ENCODE results near the gene METRNL. TPM values are rescaled to one million over a fixed set of nuclear protein-coding genes. Genes with fewer than 3 reads are reported as not detected.

The METRNL gene
- total RNA-seq, 2 experiments from 2014 or later, result 14.4 to 15.2 TPM

- CTCF ChIA-PET, result no interaction called here
- Mint-ChIP-seq H3K9me3 (no peaks in the 10 kb centered on the region), H3K36me3 (ENCODE audit: low read depth) (no peaks in the 10 kb centered on the region), H3K4me1 (ENCODE audit: low read depth) (peaks cover 6% of the 10 kb centered on the region), H3K27ac (no peak overlapping the region), H3K4me3 (no peak overlapping the region), H3K27me3 (ENCODE audit: low read depth) (peaks cover 27% of the 10 kb centered on the region)
- intact Hi-C loops (cut with micrococcal nuclease), result no loop called here
- no peak for DNase-seq
These were observed 25.4 kb downstream of the METRNL start for GRCh38 chr17:83104577-83105505.

- no peak for DNase-seq
- peaks cover 4% of the 10 kb centered on the region for H3K4me1 Mint-ChIP-seq (ENCODE audit: low read depth)
- CTCF ChIA-PET, result no interaction called here
These were observed 26.1 kb downstream of the METRNL start for GRCh38 chr17:83105512-83105911.

GRCh38 chr17:83106056-83106588 lies 26.7 kb downstream of the METRNL start:
- Mint-ChIP-seq H3K4me1 (ENCODE audit: low read depth) (peaks cover 4% of the 10 kb centered on the region), H3K36me3 (ENCODE audit: low read depth) (no peaks in the 10 kb centered on the region), H3K27ac (no peak overlapping the region), H3K27me3 (ENCODE audit: low read depth) (peaks cover 21% of the 10 kb centered on the region), H3K9me3 (no peaks in the 10 kb centered on the region), H3K4me3 (no peak overlapping the region)
- CTCF ChIA-PET, result no interaction called here
- no peak for DNase-seq
- intact Hi-C loops (cut with micrococcal nuclease), result no loop called here

More at GRCh38 chr17:83105512-83105911, 26.1 kb downstream of the METRNL start:
- intact Hi-C loops (cut with micrococcal nuclease), result no loop called here
- Mint-ChIP-seq H3K9me3 (no peaks in the 10 kb centered on the region), H3K36me3 (ENCODE audit: low read depth) (no peaks in the 10 kb centered on the region), H3K4me3 (no peak overlapping the region), H3K27ac (no peak overlapping the region), H3K27me3 (ENCODE audit: low read depth) (peaks cover 21% of the 10 kb centered on the region)

GRCh38 chr17:83106913-83107655 lies 27.7 kb downstream of the METRNL start:
- Mint-ChIP-seq H3K27me3 (ENCODE audit: low read depth) (peaks cover 18% of the 10 kb centered on the region), H3K4me3 (no peak overlapping the region), H3K27ac (no peak overlapping the region), H3K9me3 (no peaks in the 10 kb centered on the region), H3K4me1 (ENCODE audit: low read depth) (peaks cover 2% of the 10 kb centered on the region), H3K36me3 (ENCODE audit: low read depth) (no peaks in the 10 kb centered on the region)
- intact Hi-C loops (cut with micrococcal nuclease), result no loop called here
- DNase-seq, result no peak
- CTCF ChIA-PET, result no interaction called here

GRCh38 chr17:83107656-83108048 lies 28.2 kb downstream of the METRNL start:
- H3K36me3 Mint-ChIP-seq (ENCODE audit: low read depth), result no peaks in the 10 kb centered on the region
- H3K27ac Mint-ChIP-seq, result no peak overlapping the region
- no peak overlapping the region for H3K4me3 Mint-ChIP-seq
- DNase-seq, result no peak
- H3K9me3 Mint-ChIP-seq, result no peaks in the 10 kb centered on the region
- peaks cover 18% of the 10 kb centered on the region for H3K27me3 Mint-ChIP-seq (ENCODE audit: low read depth)
- intact Hi-C loops (cut with micrococcal nuclease), result no loop called here
- CTCF ChIA-PET, result no interaction called here
- peaks cover 2% of the 10 kb centered on the region for H3K4me1 Mint-ChIP-seq (ENCODE audit: low read depth)

GRCh38 chr17:83108709-83109108 lies 29.3 kb downstream of the METRNL start:
- CTCF ChIA-PET, result no interaction called here
- Mint-ChIP-seq H3K4me3 (no peak overlapping the region), H3K36me3 (ENCODE audit: low read depth) (no peaks in the 10 kb centered on the region), H3K4me1 (ENCODE audit: low read depth) (peaks cover 1% of the 10 kb centered on the region), H3K9me3 (no peaks in the 10 kb centered on the region), H3K27me3 (ENCODE audit: low read depth) (peaks cover 18% of the 10 kb centered on the region), H3K27ac (no peak overlapping the region)
- DNase-seq, result no peak
- intact Hi-C loops (cut with micrococcal nuclease), result no loop called here

- Mint-ChIP-seq H3K9me3 (no peaks in the 10 kb centered on the region), H3K4me1 (ENCODE audit: low read depth) (no peaks in the 10 kb centered on the region), H3K27me3 (ENCODE audit: low read depth) (peaks cover 11% of the 10 kb centered on the region), H3K36me3 (ENCODE audit: low read depth) (no peaks in the 10 kb centered on the region), H3K27ac (no peak overlapping the region), H3K4me3 (no peak overlapping the region)
- intact Hi-C loops (cut with micrococcal nuclease), result no loop called here
- no peak for DNase-seq
- CTCF ChIA-PET, result no interaction called here
These were observed 30.0 kb downstream of the METRNL start for GRCh38 chr17:83109386-83109785.

- no peaks in the 10 kb centered on the region for H3K36me3 Mint-ChIP-seq (ENCODE audit: low read depth)
- H3K4me1 Mint-ChIP-seq (ENCODE audit: low read depth), result no peaks in the 10 kb centered on the region
- peaks cover 11% of the 10 kb centered on the region for H3K27me3 Mint-ChIP-seq (ENCODE audit: low read depth)
- no peak overlapping the region for H3K27ac Mint-ChIP-seq
- CTCF ChIA-PET, result no interaction called here
- intact Hi-C loops (cut with micrococcal nuclease), result no loop called here
- no peak overlapping the region for H3K4me3 Mint-ChIP-seq
- no peak for DNase-seq
- H3K9me3 Mint-ChIP-seq, result no peaks in the 10 kb centered on the region
These were observed 30.6 kb downstream of the METRNL start for GRCh38 chr17:83109793-83110645.

- Mint-ChIP-seq H3K4me3 (no peak overlapping the region), H3K36me3 (ENCODE audit: low read depth) (no peaks in the 10 kb centered on the region), H3K9me3 (no peaks in the 10 kb centered on the region), H3K4me1 (ENCODE audit: low read depth) (no peaks in the 10 kb centered on the region), H3K27ac (no peak overlapping the region), H3K27me3 (ENCODE audit: low read depth) (peaks cover 11% of the 10 kb centered on the region)
- DNase-seq, result no peak
- CTCF ChIA-PET, result no interaction called here
- intact Hi-C loops (cut with micrococcal nuclease), result no loop called here
These were observed 31.3 kb downstream of the METRNL start for GRCh38 chr17:83110735-83111134.

GRCh38 chr17:83111516-83112282 lies 32.3 kb downstream of the METRNL start:
- Mint-ChIP-seq H3K36me3 (ENCODE audit: low read depth) (no peaks in the 10 kb centered on the region), H3K27ac (no peak overlapping the region), H3K4me3 (no peak overlapping the region), H3K9me3 (no peaks in the 10 kb centered on the region), H3K4me1 (ENCODE audit: low read depth) (no peaks in the 10 kb centered on the region), H3K27me3 (ENCODE audit: low read depth) (peaks cover 11% of the 10 kb centered on the region)
- CTCF ChIA-PET, result no interaction called here
- DNase-seq, result no peak
- intact Hi-C loops (cut with micrococcal nuclease), result no loop called here

- no peak for DNase-seq
- CTCF ChIA-PET, result no interaction called here
- no peak overlapping the region for H3K4me3 Mint-ChIP-seq
- no peaks in the 10 kb centered on the region for H3K36me3 Mint-ChIP-seq (ENCODE audit: low read depth)
- no peaks in the 10 kb centered on the region for H3K9me3 Mint-ChIP-seq
- intact Hi-C loops (cut with micrococcal nuclease), result no loop called here
- H3K27ac Mint-ChIP-seq, result no peak overlapping the region
- peaks cover 7% of the 10 kb centered on the region for H3K27me3 Mint-ChIP-seq (ENCODE audit: low read depth)
- no peaks in the 10 kb centered on the region for H3K4me1 Mint-ChIP-seq (ENCODE audit: low read depth)
These were observed 34.0 kb downstream of the METRNL start for GRCh38 chr17:83113381-83113780.

All from activated naive CD4-positive, alpha-beta T cell treated with anti-CD3 and anti-CD28 coated beads for 36 hours (primary cell).